ENCODE measurements around the gene MAP3K4. TPM values are rescaled to one million over a fixed set of nuclear protein-coding genes. Genes with fewer than 3 reads are reported as not detected.

The MAP3K4 gene
- total RNA-seq, 4 donors from 2014 or later = 22.8 to 33.8 (median 30.4) TPM

- WGBS, 2 donors = 79 to 84% methylated on average over 12 of the region's 12 CpGs
Observed at GRCh38 chr6:161137839-161138542, 146.4 kb downstream of the MAP3K4 start.

DNA sequence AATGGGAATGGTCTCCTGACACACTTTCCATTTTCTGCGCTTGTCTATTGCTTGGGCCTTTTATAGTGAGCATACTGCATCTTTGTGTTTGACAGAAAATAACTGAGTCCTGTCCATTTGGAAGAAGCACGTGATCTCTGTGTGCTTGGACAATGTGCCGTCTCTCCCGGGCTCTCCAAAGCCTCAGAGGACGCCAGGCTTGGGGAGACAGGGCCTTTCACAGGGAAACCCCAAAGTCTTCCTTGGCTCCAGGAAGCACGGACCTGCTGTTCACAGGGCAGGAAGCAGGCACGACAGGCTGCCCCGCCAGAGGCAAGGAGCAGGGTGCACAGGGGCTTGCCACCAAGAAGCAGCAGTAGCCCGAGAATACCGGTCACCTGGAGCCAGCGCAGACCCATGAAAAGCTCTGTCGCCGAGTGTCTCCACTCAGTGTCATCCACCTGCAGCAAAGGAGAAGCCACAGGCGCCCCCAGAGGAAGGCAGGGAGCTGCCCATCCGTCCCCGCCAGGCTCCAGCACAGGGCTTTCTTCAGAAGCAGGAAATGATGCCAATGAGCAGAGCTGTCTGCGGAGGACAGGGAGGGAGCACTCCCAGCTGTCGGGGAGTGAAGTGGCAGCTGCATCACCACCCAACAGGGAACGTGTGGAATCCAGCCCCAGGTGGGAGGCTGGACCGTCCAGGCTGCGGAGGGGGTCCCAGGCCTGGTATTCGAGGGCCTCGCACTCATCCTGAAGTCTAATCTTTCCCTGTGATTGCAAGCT lies 147.2 kb downstream of the MAP3K4 start:
- intact Hi-C loops (cut with DNase I; ENCODE audit: low total_unique reads) = loop anchor here (10.0 kb wide), 1 partner anchor 226 kb away; no protein-coding TSS in a partner anchor
- 95% methylated on average over 23 of the region's 23 CpGs for WGBS, 2 donors
- H3K4me3 ChIP-seq (ENCODE audit: low read depth, poor library complexity, severe bottlenecking) = no peak overlapping the region

More at GRCh38 chr6:161137839-161138542, 146.4 kb downstream of the MAP3K4 start:
- TF ChIP-seq POLR2A (IDR thresholded peaks at IDR 0.05) = no peak
- TF ChIP-seq, protein P1, sequence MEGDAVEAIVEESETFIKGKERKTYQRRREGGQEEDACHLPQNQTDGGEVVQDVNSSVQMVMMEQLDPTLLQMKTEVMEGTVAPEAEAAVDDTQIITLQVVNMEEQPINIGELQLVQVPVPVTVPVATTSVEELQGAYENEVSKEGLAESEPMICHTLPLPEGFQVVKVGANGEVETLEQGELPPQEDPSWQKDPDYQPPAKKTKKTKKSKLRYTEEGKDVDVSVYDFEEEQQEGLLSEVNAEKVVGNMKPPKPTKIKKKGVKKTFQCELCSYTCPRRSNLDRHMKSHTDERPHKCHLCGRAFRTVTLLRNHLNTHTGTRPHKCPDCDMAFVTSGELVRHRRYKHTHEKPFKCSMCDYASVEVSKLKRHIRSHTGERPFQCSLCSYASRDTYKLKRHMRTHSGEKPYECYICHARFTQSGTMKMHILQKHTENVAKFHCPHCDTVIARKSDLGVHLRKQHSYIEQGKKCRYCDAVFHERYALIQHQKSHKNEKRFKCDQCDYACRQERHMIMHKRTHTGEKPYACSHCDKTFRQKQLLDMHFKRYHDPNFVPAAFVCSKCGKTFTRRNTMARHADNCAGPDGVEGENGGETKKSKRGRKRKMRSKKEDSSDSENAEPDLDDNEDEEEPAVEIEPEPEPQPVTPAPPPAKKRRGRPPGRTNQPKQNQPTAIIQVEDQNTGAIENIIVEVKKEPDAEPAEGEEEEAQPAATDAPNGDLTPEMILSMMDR (IDR thresholded peaks at IDR 0.05) = no peak
- DNase-seq (ENCODE audit: low spot score in 2 of 2) = no peak
- intact Hi-C loops (cut with DNase I; ENCODE audit: low total_unique reads) = loop anchor here (10.0 kb wide), 1 partner anchor 227 kb away; no protein-coding TSS in a partner anchor
- no peak overlapping the region for H3K4me3 ChIP-seq (ENCODE audit: low read depth, poor library complexity, severe bottlenecking)

DNA sequence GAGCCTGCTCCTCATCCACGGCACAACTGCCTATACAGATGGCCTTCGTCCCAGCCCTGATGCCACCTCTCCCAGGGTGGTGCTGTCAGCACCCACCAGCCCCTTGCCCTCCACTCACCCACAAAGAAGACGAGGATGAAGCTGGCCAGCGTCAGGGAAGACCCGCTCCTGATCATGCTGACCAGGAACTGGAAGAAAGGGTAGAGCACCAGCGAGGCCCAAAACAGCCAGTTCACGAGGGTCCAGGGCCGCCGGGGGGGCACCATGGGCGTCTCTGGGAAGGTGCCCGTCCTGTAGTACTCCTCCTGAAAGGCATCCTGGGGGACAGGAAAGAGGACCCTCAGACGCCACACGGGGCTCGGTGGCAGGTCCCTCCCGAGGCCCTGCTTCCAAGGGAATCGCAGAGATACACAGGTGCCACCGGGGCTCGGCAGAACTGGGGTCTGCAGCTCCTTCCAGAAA lies 147.8 kb downstream of the MAP3K4 start:
- TF ChIP-seq, protein P1 (IDR thresholded peaks at IDR 0.05) = no peak
- TF ChIP-seq POLR2A (IDR thresholded peaks at IDR 0.05) = no peak
- peak in 1 of 2 donors; percentile 75 for DNase-seq (ENCODE audit: low spot score in 2 of 2)
- intact Hi-C loops (cut with DNase I; ENCODE audit: low total_unique reads) = loop anchor here (10.0 kb wide), 1 partner anchor 225 kb away; no protein-coding TSS in a partner anchor
- 93 to 95% methylated on average over 18 of the region's 18 CpGs for WGBS, 2 donors
- H3K4me3 ChIP-seq (ENCODE audit: low read depth, poor library complexity, severe bottlenecking) = no peak overlapping the region

More for the DNA sequence above, 147.2 kb downstream of the MAP3K4 start:
- TF ChIP-seq, protein P1 (IDR thresholded peaks at IDR 0.05) = no peak
- TF ChIP-seq POLR2A (IDR thresholded peaks at IDR 0.05) = no peak
- DNase-seq (ENCODE audit: low spot score in 2 of 2) = peak in 1 of 2 donors; percentile 71

- TF ChIP-seq, protein P1 (IDR thresholded peaks at IDR 0.05) = no peak
- no peak for TF ChIP-seq POLR2A (IDR thresholded peaks at IDR 0.05)
- WGBS, 2 donors = 83 to 93% methylated on average over 22 to 28 of the region's 28 CpGs
- intact Hi-C loops (cut with DNase I; ENCODE audit: low total_unique reads) = loop anchor here (10.0 kb wide), 1 partner anchor 225 kb away; no protein-coding TSS in a partner anchor
- peak in 1 of 2 donors; percentile 90 for DNase-seq (ENCODE audit: low spot score in 2 of 2)
- no peak overlapping the region for H3K4me3 ChIP-seq (ENCODE audit: low read depth, poor library complexity, severe bottlenecking)
Observed at GRCh38 chr6:161139766-161140553, 148.4 kb downstream of the MAP3K4 start.

DNA sequence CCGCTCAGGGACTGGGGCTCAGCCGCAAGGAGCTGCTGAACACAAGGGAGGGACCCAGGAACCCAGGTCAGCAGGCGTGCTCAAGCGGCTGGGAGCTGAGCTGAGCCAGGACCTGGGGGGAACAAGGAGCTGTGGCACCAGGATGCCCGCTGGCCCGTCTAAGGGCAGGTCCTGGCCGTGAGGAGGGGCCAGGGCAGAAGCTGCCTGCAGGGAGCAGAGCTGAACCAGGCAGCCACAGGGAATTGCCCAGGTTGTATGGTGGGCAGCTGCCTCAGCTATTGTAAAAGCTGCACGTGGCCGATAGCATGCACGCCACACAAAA lies 148.9 kb downstream of the MAP3K4 start:
- H3K4me3 ChIP-seq (ENCODE audit: low read depth, poor library complexity, severe bottlenecking) = no peak overlapping the region
- intact Hi-C loops (cut with DNase I; ENCODE audit: low total_unique reads) = no loop called here
- TF ChIP-seq POLR2A (IDR thresholded peaks at IDR 0.05) = no peak
- TF ChIP-seq, protein P1 (IDR thresholded peaks at IDR 0.05) = no peak
- no peak for DNase-seq (ENCODE audit: low spot score in 2 of 2)
- 90 to 93% methylated on average over 9 to 10 of the region's 10 CpGs for WGBS, 2 donors

Measured in lower leg skin (tissue), 4 donors.